GM19238 (cell line): ENCODE results near the gene BTBD16.

Source experiments
- DNase-seq: peaks from one replicate; pipeline ENCODE4 v3.0.0; 2011; ENCODE audit warnings: low spot score; ENCODE audit not compliant: insufficient read length

Gene BTBD16

GRCh38 chr10:122273966-122274545, 3.0 kb downstream of the BTBD16 start:
- no peak for DNase-seq

GRCh38 chr10:122276611-122277208, 5.6 kb downstream of the BTBD16 start:
- no peak for DNase-seq

GRCh38 chr10:122277526-122278136, 6.5 kb downstream of the BTBD16 start:
- no peak for DNase-seq

- no peak for DNase-seq
Measured at GRCh38 chr10:122279725-122280141, 8.6 kb downstream of the BTBD16 start.

- DNase-seq = no peak
Measured at GRCh38 chr10:122280156-122280555, 9.1 kb downstream of the BTBD16 start.

- DNase-seq = no peak
Measured at GRCh38 chr10:122281018-122281626, 10.0 kb downstream of the BTBD16 start.

GRCh38 chr10:122281751-122282150, 10.7 kb downstream of the BTBD16 start:
- no peak for DNase-seq

GRCh38 chr10:122282253-122282671, 11.2 kb downstream of the BTBD16 start:
- DNase-seq = no peak

GRCh38 chr10:122282909-122283308, 11.8 kb downstream of the BTBD16 start:
- no peak for DNase-seq

- DNase-seq = no peak
Measured at GRCh38 chr10:122285506-122286444, 14.7 kb downstream of the BTBD16 start.

GRCh38 chr10:122286867-122287266, 15.8 kb downstream of the BTBD16 start:
- DNase-seq = no peak

GRCh38 chr10:122287570-122287969, 16.5 kb downstream of the BTBD16 start:
- DNase-seq = no peak

- DNase-seq = no peak
Measured at GRCh38 chr10:122288262-122288661, 17.2 kb downstream of the BTBD16 start.

GRCh38 chr10:122288917-122289316, 17.8 kb downstream of the BTBD16 start:
- no peak for DNase-seq

- DNase-seq = no peak
Measured at GRCh38 chr10:122290334-122290733, 19.2 kb downstream of the BTBD16 start.

- DNase-seq = no peak
Measured at GRCh38 chr10:122290833-122291532, 19.9 kb downstream of the BTBD16 start.

GRCh38 chr10:122291739-122292138, 20.6 kb downstream of the BTBD16 start:
- no peak for DNase-seq

- no peak for DNase-seq
Measured at GRCh38 chr10:122292376-122292775, 21.3 kb downstream of the BTBD16 start.

- no peak for DNase-seq
Measured at GRCh38 chr10:122293156-122293960, 22.3 kb downstream of the BTBD16 start.

- DNase-seq = no peak
Measured at GRCh38 chr10:122293961-122294380, 22.9 kb downstream of the BTBD16 start.
